Measurements from ENCODE around the gene TGIF2.

The TGIF2 gene

DNA sequence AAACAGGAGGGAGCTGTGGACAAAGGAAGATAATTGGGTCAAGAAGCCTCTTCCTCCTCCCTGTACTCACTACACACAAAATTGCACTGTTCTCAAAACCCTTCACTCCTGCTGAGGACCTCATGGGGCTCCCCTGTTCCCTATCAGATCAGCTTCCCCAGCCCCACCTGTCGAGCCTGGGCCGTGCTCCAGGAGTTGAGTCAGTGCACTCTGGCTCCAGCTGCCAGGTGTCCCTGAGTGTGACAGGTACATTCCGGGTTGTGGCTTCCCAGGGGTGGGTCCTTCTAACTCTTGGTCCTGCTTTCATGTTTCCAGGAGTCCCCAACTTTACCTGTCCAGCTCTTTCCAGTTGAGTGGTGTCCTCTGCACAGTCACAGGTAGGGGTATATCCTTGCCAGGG lies 40.6 kb downstream of the TGIF2 start:
- Histone ChIP-seq H3K9me3 (ENCODE audit: insufficient read depth, low read length) (no peaks in the 10 kb centered on the region), H3K27me3 (ENCODE audit: insufficient read depth, insufficient read length) (no peaks in the 10 kb centered on the region), H3K4me3 (ENCODE audit: insufficient read length, low read depth) (no peak overlapping the region), H3K4me1 (ENCODE audit: insufficient read depth, insufficient read length) (no peaks in the 10 kb centered on the region), H3K9ac (ENCODE audit: insufficient read length, low read depth) (no peak overlapping the region), H3K36me3 (ENCODE audit: insufficient read depth, insufficient read length, low read length) (peaks cover 67% of the 10 kb centered on the region)
- no peak for TF ChIP-seq SUZ12 (IDR thresholded peaks at IDR 0.05; ENCODE audit: extremely low read depth, insufficient read depth, insufficient read length)
- TF ChIP-seq YY1 (IDR thresholded peaks at IDR 0.05; ENCODE audit: insufficient read depth, insufficient read length), result no peak
- TF ChIP-seq ZNF274 (IDR thresholded peaks at IDR 0.05; ENCODE audit: low read depth, low read length), result no peak
- DNase-seq (ENCODE audit: low read depth, low spot score), result no peak

DNA sequence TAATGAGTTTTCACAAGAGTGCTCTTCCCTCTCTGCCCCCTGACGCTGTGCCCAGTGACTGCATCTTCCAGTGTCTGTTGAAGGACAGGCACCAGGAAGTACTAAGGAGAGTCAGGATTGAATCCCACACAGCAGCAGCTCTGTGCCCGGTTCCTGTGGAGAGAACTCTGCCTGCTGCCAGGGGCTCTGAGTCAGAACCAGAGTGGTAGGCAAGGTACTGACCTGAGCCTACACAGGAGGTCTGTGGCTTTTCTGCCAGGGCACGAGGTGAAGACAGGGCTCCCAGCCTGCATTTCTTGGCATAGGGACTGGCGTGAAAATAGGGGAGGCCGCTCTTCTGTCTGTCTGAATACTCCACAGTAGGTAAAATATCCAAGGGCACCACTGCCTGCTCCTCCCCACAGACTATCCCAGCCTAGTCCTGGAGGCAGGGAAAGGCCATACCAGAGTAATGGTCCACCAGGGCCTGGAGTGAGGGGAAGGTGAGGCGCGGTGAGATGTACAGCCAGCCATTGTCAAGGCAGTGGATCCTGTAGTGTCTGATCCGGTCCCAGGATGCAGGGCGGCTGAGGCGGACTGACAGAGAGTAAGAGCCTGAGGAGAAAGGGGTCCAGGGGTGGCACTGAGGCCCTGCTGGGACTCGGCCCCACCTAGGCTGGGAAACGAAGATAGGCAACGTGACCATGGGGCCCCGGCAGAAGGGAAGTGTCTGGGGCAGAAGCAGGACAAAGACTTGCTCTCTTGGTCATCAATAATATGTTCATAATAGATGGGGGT lies 41.6 kb downstream of the TGIF2 start:
- Histone ChIP-seq H3K9me3 (ENCODE audit: insufficient read depth, low read length) (no peaks in the 10 kb centered on the region), H3K4me3 (ENCODE audit: insufficient read length, low read depth) (no peak overlapping the region), H3K4me1 (ENCODE audit: insufficient read depth, insufficient read length) (no peaks in the 10 kb centered on the region), H3K27me3 (ENCODE audit: insufficient read depth, insufficient read length) (no peaks in the 10 kb centered on the region), H3K9ac (ENCODE audit: insufficient read length, low read depth) (no peak overlapping the region), H3K36me3 (ENCODE audit: insufficient read depth, insufficient read length, low read length) (peaks cover 58% of the 10 kb centered on the region)
- TF ChIP-seq ZNF274 (IDR thresholded peaks at IDR 0.05; ENCODE audit: low read depth, low read length) (no peak), SUZ12 (IDR thresholded peaks at IDR 0.05; ENCODE audit: extremely low read depth, insufficient read depth, insufficient read length) (no peak), YY1 (IDR thresholded peaks at IDR 0.05; ENCODE audit: insufficient read depth, insufficient read length) (no peak)
- DNase-seq (ENCODE audit: low read depth, low spot score), result no peak

DNA sequence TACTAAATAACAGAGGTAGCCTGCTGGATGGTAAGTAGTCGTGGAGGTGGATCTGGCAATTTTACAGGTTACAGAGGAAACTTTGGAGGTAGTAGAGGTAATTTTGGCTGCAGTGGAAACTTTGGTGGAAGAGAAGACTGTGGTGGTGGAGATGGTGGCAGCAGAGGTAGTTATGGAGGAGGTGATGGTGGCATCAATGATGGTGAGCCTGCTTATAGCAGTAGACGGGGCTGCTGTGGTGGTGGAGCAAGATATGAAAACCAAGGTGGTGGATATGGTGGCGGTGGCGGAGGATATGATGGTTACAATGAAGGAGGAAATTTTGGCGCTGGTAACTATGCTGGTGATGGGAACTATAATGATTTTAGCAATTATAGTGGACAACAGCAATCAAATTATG lies 47.5 kb downstream of the TGIF2 start:
- no peak overlapping the region for H3K4me3 ChIP-seq (ENCODE audit: insufficient read length, low read depth)
- no peak for TF ChIP-seq SUZ12 (IDR thresholded peaks at IDR 0.05; ENCODE audit: extremely low read depth, insufficient read depth, insufficient read length)
- peaks cover 4% of the 10 kb centered on the region for H3K4me1 ChIP-seq (ENCODE audit: insufficient read depth, insufficient read length)
- no peaks in the 10 kb centered on the region for H3K36me3 ChIP-seq (ENCODE audit: insufficient read depth, insufficient read length, low read length)
- DNase-seq (ENCODE audit: low read depth, low spot score), result no peak
- H3K27me3 ChIP-seq (ENCODE audit: insufficient read depth, insufficient read length), result no peaks in the 10 kb centered on the region
- no peak overlapping the region for H3K9ac ChIP-seq (ENCODE audit: insufficient read length, low read depth)
- H3K9me3 ChIP-seq (ENCODE audit: insufficient read depth, low read length), result no peaks in the 10 kb centered on the region

DNA sequence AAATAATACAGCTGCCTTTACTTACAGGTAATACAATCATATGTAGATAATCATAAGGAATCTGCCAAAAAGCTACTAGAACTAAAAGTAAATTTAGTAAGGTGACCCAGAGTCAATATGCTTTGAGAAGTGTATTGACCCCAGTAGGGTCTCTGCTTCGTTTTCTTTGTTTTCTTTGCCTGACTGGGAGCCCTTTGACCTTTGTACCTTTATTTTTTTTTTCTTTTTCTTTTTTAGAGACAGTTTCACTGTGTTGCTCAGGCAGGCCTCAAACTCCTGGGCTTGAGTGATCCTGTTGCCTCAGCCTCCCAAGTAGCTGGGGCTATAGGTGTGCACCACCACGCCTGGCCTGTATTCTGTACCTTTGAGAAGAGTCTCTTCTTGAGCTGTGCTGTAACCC lies 50.0 kb downstream of the TGIF2 start:
- TF ChIP-seq SUZ12 (IDR thresholded peaks at IDR 0.05; ENCODE audit: extremely low read depth, insufficient read depth, insufficient read length), result no peak
- TF ChIP-seq YY1 (IDR thresholded peaks at IDR 0.05; ENCODE audit: insufficient read depth, insufficient read length), result no peak
- no peak for TF ChIP-seq ZNF274 (IDR thresholded peaks at IDR 0.05; ENCODE audit: low read depth, low read length)
- no peaks in the 10 kb centered on the region for H3K27me3 ChIP-seq (ENCODE audit: insufficient read depth, insufficient read length)
- no peak for DNase-seq (ENCODE audit: low read depth, low spot score)
- H3K9ac ChIP-seq (ENCODE audit: insufficient read length, low read depth), result no peak overlapping the region
- no peak overlapping the region for H3K4me3 ChIP-seq (ENCODE audit: insufficient read length, low read depth)
- H3K4me1 ChIP-seq (ENCODE audit: insufficient read depth, insufficient read length), result peaks cover 4% of the 10 kb centered on the region
- no peaks in the 10 kb centered on the region for H3K9me3 ChIP-seq (ENCODE audit: insufficient read depth, low read length)
- no peaks in the 10 kb centered on the region for H3K36me3 ChIP-seq (ENCODE audit: insufficient read depth, insufficient read length, low read length)

DNA sequence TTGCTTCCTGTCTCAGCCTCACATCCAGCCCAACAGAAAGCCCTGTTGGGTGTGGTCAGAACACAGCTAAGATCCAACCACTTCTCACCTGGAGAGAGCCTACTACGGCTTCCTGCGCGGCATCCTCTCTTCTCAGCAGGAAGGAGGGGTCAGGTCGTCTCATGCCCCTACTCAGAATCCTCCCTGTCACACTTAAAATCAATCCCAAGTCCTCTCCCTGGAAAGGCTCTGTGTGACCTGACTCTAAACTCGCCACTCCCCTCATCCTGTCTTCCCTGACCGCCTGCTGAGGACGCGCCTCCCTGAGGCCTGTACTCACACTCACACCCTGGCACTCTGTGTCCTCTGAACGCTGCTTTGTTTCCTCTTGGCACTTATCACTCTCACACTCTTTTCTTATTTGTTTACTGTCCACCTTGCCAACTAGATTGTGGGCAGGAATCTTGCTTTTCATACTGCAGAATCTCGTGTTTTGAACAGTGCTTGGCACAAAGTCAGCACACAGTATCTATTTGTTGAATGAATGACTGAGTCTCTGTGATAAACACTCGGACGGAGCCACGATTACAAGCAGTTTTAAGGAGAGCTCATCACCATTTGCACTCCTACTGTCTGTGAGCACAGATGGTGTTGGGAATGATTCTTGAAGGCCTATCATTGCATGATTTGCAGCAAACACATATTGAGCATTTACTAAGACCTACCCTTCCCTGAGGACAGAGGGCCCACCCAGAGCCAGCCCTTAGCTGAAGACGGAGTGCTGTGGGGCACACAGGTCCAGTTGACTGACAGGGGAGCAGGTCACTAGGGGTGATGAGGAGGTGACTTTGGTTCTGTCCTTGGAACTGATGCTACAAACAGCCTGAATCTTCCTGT lies 50.9 kb downstream of the TGIF2 start:
- no peaks in the 10 kb centered on the region for H3K27me3 ChIP-seq (ENCODE audit: insufficient read depth, insufficient read length)
- H3K9me3 ChIP-seq (ENCODE audit: insufficient read depth, low read length), result no peaks in the 10 kb centered on the region
- H3K4me3 ChIP-seq (ENCODE audit: insufficient read length, low read depth), result no peak overlapping the region
- TF ChIP-seq ZNF274 (IDR thresholded peaks at IDR 0.05; ENCODE audit: low read depth, low read length), result no peak
- no peak for TF ChIP-seq SUZ12 (IDR thresholded peaks at IDR 0.05; ENCODE audit: extremely low read depth, insufficient read depth, insufficient read length)
- no peak for TF ChIP-seq YY1 (IDR thresholded peaks at IDR 0.05; ENCODE audit: insufficient read depth, insufficient read length)
- no peaks in the 10 kb centered on the region for H3K36me3 ChIP-seq (ENCODE audit: insufficient read depth, insufficient read length, low read length)
- no peak for DNase-seq (ENCODE audit: low read depth, low spot score)
- peaks cover 4% of the 10 kb centered on the region for H3K4me1 ChIP-seq (ENCODE audit: insufficient read depth, insufficient read length)
- no peak overlapping the region for H3K9ac ChIP-seq (ENCODE audit: insufficient read length, low read depth)

DNA sequence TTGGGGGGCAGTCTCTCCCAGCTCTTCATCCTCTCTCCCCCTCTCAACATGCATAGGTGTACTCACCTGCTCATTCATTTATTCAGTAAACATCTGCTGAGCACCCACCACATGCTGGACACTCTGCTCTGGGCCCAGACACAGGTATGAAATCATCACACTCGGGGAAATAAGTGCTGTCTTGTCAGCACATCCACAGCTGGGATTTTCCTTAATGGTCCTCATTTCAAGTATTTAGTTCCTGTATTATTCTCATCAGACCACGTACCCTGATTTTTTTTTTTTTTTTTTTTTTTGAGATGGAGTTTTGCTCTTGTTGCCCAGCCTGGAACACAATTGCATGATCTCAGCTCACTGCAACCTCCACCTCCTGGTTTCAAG lies 51.5 kb downstream of the TGIF2 start:
- Histone ChIP-seq H3K4me3 (ENCODE audit: insufficient read length, low read depth) (no peak overlapping the region), H3K9ac (ENCODE audit: insufficient read length, low read depth) (no peak overlapping the region), H3K27me3 (ENCODE audit: insufficient read depth, insufficient read length) (no peaks in the 10 kb centered on the region), H3K9me3 (ENCODE audit: insufficient read depth, low read length) (no peaks in the 10 kb centered on the region), H3K36me3 (ENCODE audit: insufficient read depth, insufficient read length, low read length) (no peaks in the 10 kb centered on the region), H3K4me1 (ENCODE audit: insufficient read depth, insufficient read length) (peaks cover 4% of the 10 kb centered on the region)
- DNase-seq (ENCODE audit: low read depth, low spot score), result no peak
- TF ChIP-seq ZNF274 (IDR thresholded peaks at IDR 0.05; ENCODE audit: low read depth, low read length) (no peak), SUZ12 (IDR thresholded peaks at IDR 0.05; ENCODE audit: extremely low read depth, insufficient read depth, insufficient read length) (no peak), YY1 (IDR thresholded peaks at IDR 0.05; ENCODE audit: insufficient read depth, insufficient read length) (no peak)

DNA sequence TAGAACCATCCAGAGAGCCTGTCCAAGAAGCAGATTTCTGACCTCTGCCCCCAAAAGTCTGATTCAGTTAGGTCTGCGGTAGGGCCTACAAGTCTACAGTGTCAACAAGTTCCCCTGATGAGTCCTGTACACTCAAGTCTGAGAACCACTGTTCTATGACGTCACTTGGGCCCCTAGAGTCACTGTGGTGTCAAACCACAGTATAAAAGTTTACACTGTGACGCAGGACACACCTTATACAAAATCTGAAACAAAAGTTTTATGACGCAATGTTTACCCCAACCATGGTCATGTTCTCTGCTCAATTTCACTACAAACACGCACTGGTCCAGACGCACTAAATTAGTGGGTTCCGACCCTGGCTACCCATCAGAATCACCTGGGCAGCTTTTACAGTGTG lies 54.7 kb downstream of the TGIF2 start:
- Histone ChIP-seq H3K27me3 (ENCODE audit: insufficient read depth, insufficient read length) (no peaks in the 10 kb centered on the region), H3K4me3 (ENCODE audit: insufficient read length, low read depth) (no peak overlapping the region), H3K36me3 (ENCODE audit: insufficient read depth, insufficient read length, low read length) (no peaks in the 10 kb centered on the region), H3K9me3 (ENCODE audit: insufficient read depth, low read length) (no peaks in the 10 kb centered on the region), H3K4me1 (ENCODE audit: insufficient read depth, insufficient read length) (peaks cover 6% of the 10 kb centered on the region), H3K9ac (ENCODE audit: insufficient read length, low read depth) (no peak overlapping the region)
- DNase-seq (ENCODE audit: low read depth, low spot score), result no peak
- TF ChIP-seq SUZ12 (IDR thresholded peaks at IDR 0.05; ENCODE audit: extremely low read depth, insufficient read depth, insufficient read length), result no peak
- no peak for TF ChIP-seq ZNF274 (IDR thresholded peaks at IDR 0.05; ENCODE audit: low read depth, low read length)
- no peak for TF ChIP-seq YY1 (IDR thresholded peaks at IDR 0.05; ENCODE audit: insufficient read depth, insufficient read length)

Data from NT2/D1 (cell line).